ENCODE data around the gene TMEM74B.

DNA sequence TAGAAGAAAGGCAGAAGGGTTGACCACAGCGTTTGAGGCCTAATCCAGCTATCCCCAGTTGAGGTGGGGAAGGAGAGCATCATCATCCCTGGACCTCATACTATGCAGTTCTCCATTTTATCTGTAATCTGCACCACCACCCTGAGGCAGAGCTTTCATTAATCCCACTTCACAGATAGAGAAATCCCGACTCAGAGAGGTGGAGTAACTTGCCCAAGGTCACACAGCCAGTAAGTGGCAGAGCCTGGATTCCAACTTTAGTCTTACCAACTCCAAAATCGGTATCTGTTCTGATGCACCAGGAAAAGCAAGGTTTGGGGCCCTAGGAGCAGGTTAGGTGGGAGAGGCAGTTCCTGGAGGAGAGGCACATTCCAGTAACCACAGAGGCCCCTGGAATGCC is 6.7 kb downstream of the TMEM74B start:
- no peak for TF ChIP-seq POLR2A (IDR thresholded peaks at IDR 0.05; ENCODE audit: low read length)
- no peak for TF ChIP-seq GATA1 (IDR thresholded peaks at IDR 0.05; ENCODE audit: low read depth, low read length)

All from erythroblast (primary cell).